Anterior cingulate cortex (tissue), 58 donors: ENCODE data around the gene CFP.
"Not testable (repeated sequence)": the region's sequence is repeated elsewhere in the genome, so short reads cannot be mapped to it uniquely, and the experiment has no call there.

ENCODE experiments used
- DNase-seq, 58 donors: peaks; one replicate each; lab custom pipeline; 2025; lab: John Stamatoyannopoulos, UW

The CFP gene

DNA sequence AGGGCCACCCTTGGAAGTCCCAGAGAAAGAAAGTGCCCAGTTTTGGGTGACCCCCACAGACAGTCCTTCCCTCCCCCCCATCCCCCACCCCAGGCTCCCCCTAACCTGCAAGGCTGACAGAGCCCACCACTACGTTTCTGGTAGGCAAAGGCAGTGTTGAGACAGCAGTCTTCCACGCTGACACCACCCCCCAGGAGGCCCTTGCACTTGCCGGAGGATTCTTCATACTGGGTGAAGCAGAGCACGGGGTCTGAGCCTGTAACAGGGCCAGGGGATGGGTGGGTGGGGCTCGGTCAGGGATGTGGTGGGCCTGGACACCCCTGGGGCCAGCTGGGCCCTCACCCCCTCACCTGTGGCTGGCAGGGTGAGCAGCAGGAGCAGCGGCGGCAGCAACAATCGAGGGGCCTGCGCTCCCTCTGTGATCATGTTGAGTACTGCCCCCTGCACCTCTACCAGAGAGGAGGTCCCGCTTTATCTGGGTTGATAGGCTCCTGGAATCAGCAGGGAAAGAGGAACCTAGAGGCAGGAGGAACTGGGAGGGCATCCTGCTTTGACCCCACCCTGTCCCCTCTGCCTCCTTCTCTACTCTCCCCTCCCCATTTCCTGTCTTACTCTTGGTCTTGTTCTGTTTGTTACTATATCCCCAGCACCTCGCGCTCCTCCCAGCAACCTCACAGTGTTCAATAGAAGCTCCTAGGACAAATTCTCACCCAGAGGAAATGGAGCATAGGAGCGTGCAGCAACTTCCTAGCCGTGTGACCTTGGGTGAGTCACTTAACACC lies at the start of gene CFP:
Gene CFP, minus strand, starts transcription at position 512 of the 782 bp plus-strand sequence. Its CDS starts 86 bp downstream, at position 426.
- DNase-seq = no peak

DNA sequence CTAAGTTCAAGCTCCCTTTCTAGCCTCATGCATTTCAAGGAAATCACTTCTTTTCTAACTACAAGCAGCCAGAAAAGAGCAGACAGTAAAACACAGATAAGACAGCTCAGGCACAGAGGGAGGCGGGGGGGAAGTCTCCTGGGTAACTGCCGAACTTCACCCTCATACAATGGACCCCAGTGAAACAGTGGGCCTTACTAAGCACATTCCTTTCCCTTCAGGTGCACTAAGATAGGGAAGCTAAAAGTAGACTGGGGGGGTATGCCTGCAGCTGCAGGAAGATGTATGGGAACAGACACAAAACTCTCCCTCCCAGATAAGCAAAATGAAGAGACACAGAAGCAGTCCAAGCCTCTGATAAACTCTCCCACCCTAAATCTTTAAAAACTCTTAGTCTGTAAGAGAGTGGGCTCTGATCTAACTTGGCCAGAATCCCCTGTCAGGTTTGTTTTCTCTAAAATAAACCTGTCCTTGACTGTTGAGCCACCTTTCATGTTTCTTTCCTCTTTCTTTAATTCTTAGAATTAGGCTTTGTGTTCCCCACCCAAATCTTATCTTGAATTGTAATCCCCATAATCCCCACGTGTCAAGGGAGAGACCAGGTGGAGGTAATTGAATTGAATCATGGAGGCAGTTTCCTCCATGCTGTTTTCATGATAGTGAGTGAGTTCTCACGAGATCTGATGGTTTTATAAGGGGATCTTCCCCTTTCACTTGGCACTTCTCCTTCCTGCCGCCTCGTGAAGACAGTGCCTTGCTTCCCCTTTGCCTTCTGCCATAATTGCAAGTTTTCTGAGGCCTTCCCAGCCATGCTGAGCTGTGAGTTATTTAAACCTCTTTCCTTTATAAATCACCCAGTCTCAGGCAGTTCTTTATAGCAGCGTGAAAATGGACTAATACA lies 46.5 kb upstream of the CFP start:
- not testable (repeated sequence) for DNase-seq

DNA sequence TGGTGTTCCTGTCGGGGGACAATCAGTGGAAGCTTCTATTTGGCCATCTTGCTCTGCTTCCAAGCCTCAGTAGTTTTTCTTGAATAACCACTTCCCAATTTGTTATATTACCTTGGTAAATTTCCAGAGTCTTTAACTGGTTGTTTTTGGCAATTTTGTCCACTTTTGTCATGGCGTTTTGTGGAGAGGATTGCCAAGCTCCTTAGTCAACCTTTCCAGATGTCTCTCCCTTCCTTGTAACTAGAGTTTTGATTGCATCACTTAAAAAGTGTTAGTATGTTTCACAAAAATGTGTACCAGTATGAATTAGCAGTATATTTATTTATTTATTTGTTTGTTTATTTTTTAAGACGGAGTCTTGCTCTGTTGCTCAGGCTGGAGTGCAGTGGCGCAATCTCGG lies 45.0 kb upstream of the CFP start:
- no peak for DNase-seq

DNA sequence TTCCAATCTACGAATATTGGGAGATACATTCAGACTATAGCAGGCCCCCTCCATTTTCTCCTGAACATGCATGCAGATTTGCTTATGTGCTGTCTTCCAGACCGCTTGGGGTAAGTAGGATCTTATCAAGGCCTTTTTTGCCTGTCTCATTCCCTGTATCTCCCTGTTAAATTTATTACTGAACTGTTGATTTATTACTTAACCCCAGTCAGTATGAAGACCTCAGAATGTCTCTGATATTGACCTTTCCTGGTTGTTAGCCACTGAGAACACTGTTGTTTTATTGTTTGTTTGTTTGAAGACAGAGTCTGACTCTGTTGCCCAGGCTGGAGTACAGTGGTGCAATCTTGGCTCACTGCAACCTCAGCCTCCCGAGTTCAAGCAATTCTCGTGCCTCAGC lies 36.1 kb upstream of the CFP start:
- DNase-seq = not testable (repeated sequence)

DNA sequence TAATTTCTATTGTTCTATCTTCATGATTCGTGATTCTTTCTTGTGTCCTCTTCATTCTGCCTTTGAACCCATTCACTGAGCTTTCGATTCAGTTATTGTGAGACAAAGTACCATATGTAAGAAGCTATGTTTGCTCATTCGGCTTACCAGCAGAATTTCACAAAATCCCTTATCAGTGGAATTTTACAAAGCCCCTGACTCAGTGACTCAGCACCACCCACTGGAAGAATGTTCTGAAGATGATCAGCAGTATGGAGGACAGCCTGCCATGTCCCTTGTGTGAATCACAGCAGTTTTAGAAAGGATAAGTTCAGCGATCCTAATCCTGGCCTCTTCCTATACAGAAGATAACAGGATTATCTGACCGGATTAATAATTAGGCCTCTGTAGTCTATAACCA lies 35.0 kb upstream of the CFP start:
- no peak for DNase-seq

DNA sequence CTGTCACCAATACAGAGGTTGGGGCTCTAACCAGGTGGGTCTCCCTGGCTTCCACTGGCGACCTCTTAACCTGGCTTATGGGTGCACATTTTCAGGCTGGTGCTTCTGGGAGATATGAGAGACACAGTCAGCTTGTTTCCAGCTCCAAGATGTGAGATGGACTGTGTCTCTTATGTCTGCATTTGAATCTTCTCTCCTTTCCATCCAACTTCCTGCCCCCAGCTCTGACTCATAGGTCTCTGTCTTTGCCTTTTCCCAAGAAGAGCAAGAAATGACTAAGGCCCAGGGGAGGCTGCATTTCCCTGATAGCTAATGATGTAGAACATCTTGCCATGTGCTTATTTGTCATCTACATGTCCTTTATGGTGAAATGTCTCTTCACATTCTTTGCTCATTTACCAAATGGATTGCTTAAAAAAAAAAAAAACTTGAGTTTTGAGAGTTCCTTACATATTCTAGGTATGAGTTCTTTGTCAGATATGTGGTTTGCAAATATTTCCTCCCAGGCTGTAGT lies 32.5 kb upstream of the CFP start:
- DNase-seq = no peak

DNA sequence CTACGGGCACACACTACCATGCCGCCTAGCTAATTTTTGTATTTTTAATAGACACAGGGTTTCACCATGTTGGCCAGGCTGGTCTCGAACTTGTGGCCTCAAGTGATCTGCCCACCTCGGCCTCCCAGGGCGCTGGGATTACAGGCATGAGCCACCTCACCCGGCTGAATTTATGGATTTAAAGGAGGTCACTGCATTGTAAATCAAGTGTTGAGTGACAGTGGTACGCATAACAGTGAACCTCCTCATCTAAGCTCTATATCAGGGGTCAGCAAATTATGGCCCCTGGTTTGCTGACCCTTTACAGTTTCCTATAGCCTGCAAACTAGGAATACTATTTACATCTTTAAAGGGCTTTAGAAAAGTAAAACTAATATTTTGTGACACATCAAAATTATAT lies 31.8 kb upstream of the CFP start:
- no peak for DNase-seq

DNA sequence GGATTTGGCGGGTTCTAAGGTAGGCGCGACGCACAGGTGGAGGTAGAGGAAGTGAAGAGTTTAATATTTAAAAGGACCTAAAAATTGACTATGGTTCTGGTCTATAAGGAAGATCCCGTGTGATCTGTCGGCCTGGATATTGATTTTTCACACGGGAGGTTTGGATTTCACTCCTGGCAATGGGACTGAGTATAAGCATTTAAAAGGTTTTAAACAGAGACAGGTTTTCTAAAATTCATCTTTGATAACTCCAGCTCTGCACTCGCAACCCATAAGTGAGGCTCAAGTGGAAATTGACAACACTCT lies 29.6 kb upstream of the CFP start:
- DNase-seq = no peak

DNA sequence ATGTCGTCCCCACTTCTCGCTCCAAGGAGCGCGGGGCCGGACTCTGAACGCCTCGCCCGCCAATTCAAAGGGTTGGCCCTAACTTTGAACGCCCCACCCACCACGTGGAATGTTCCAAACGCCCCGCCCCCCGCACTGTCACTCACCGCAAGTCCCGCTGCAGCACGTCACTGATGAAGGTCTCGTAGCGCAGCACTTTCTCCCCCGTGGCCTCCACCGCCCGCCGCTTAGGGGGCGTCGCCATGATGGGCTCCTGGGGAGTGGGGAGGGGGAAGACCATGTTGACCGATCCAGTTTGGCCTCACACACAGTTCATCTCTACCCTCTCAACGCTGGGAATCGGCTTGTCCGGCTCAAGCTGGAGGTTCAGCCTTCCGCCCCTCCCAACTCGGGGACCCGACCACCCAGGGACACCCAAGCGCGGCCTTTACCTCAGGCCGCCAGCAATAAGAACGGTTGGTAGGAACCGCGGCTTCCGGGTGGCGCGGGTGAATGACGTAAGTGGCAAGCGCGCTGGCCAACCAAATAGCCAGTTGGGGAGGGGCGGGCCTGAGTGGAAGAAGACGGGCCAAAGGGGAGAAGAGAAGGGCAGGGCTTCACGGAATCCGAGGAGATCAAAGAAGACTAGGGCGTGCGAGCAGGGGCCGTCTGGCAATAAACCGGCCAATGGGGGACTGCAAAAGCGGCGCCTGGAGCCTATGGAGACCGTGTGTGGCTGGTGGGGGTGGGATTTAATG lies 29.1 kb upstream of the CFP start, which contains the start of gene UXT:
Gene UXT, minus strand, starts transcription at position 497 of the 737 bp plus-strand sequence. Its CDS starts 253 bp downstream, at position 244.
- DNase-seq = peak; percentile 40 to 91 (median 84)

DNA sequence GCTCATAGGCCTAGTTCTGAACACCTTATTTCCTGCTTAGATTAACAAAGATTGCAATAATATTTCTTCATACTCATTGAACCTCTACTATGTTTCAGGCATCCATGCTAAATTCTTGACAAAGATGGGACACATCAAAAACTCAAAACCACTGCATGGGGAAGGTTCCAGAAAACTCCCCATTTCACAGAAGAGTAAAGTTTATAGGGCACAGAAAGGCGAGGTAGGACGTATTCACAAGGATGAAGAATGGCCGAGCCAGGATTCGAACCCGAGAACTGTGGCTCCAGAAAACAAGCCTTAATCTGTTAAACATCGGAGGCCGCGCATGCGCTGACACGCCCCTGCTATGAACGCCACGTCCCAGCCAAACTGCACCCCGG lies 28.6 kb upstream of the CFP start:
- DNase-seq = no peak

DNA sequence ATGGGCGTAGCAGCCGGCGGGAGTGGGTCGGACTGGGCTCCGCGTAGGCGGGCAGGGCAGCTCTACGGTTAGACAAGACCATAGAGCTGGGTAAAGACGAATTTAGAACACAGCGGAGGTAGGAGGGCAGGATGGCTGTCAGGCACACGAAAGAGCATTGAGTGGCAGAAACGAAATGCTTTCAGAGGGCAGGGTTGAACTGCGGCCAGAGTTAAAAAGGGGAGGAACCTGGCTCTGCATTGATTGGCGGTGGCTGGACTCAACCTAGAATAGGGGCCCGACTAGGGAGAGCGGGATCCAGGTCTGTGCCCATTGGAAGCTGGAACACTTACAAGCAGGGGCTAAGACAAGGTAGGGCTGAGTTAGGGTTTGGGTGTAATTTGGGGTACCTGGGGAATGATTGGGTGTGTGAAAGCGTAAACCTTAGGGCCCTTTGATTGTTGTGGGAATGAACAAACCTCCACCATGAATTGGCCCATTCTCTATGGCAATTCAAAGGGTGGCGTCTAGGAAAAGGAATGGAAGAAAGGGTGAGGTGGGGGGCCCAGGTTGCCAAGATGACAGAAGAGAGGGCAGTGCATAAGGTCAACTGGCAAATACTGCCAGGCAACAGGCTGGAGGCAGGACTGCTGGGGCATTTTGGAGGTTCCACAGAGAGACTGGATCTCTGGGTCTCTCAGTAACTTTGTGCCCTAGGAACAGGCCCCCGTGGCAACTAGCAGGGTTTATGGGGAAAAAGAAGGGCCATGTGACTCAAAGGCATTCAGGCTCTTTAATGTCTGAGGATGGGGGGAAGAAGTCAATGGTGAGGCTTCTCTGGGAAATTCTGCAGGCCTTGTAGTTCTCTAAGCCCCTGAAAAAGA lies 21.5 kb upstream of the CFP start:
- DNase-seq = peak in 1 of 58 donors; percentile 53

DNA sequence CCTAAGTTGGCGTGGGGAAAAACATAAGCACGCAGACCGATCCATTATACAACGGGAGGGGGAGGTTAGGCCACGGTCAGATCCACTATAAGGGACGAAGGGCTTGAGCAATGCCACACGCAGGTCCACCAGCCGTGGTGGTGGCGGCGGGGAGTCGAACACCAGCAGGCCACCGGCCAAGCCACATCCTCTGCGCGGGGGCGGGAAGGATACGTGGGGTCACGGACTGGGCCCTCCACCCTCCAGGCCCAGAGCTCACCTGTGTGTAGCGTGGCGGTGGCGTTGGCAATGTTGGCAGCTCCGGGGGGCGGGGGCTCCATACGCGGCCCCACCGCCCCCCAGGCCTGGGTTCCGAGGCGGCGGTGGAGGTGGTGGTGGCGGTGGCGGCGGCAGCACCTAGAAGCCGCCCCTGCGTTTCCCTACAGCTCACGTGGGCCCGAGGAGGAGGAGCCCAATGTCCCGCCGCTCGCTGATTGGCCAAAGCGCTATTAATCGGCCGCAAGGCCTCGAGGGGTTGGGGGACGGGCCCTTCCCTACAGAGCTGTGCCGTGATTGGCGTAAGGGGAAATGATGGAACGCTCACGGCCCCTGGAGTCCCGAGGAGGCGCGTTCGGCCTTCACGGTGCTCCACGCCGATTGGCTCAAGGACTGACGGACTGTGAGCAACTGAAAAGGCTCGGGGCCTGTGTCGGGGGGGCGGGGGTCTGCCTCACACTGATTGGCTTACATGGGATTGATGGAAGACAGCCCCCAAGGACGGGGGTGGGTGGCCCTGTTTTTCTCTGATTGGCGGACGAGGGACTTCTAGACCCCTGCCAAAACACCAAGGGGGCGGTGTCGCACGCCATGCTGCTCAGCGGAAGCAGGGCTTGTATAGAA lies 20.7 kb upstream of the CFP start, which contains the start of gene ELK1:
Gene ELK1, minus strand, starts transcription at position 400 of the 879 bp plus-strand sequence. CDS start 9,122 bp downstream, outside the sequence.
- DNase-seq = peak; percentile 41 to 98 (median 94)

DNA sequence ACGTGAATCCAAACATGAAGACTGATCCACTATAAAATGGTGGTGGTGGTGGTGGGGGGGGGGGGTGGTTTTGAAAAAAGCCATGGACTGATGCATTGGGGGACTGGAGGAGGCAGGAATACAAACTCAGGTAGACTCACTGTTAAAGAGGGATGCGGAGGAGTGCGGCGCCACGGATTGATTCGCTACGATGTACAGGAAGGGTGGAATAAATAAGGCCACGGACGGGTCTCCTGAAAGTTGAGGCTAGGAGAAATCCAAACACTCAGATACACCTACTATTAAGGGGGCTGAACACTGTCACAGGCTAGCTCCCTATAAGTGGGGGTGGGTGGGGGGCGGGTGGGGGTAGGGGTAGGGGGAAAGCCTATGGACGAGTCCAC lies 20.0 kb upstream of the CFP start:
- DNase-seq = no peak

DNA sequence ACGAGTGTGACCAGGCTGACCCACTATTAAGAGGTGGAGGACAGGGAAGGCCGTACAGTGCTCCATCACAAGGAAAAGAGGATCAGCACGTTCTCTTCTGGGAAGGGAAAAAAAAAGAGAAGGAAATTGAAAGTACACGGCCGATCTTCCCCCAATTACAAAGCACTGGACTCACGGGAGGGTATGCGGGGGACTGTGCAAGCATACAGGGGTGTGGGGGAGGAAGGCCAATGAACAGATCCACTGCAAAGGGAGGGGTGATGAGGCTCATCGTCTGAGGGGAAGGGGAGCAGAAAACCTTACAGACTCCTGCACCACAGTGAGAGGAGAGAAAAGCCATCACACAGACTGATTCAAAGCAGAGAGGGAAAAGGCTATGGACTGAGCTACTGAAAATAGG lies 19.5 kb upstream of the CFP start:
- DNase-seq = no peak

DNA sequence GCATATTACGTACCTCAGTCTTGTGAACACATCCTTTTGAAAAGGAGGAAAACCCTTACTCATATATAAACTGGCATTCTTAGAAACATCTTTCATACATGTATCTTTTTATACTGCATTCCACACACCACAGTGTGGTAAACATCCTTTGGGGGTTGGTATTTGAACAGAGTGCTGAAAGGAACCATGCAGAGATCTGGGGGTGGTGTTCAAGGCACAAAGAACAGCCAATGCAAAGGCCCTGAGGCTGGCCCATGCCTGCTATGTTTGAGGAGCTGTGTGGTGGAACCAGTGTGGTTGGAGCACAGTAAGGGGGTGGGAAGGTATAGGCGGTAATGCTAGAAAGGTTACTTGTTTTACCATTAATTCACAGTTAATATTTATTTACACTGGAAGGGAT lies 18.6 kb upstream of the CFP start:
- no peak for DNase-seq

DNA sequence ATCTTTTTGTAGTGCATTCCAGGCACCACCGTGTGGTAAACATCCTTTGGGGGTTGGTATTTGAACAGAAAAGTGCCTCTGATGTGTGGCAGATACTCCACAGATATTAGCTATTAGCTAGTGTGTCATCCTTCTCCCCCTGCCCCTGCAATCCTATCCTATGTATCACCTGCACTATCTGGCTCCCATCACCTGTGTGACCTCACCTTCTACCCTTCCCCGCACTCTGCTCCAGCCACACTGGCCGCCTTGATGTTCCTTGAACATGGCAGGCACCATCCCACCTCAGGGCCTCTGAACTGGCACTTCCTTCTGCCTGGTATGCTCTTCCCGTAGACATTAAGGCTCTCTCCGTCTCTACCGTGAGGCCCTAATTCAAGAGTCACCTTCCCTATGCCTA lies 16.9 kb upstream of the CFP start:
- DNase-seq = no peak

DNA sequence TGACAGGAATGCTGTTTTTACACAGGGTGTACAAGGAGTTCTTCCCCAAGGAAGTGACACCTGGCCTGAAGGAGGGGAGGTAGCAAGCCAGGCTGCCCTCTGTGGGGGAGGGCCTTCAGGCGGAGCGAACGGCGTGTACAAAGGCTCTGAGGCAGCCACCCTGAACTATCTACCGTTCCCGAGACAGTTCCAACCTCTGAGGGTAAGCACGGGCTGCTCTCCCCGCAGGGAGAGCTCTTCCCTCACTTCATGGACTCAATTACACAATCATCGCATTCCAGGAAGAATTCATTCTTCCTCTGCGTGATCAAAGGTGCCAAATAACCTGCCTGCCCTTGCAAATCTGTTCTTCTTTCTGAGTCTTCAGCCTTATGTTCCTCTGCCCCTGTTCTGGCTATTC lies 15.8 kb upstream of the CFP start:
- no peak for DNase-seq

DNA sequence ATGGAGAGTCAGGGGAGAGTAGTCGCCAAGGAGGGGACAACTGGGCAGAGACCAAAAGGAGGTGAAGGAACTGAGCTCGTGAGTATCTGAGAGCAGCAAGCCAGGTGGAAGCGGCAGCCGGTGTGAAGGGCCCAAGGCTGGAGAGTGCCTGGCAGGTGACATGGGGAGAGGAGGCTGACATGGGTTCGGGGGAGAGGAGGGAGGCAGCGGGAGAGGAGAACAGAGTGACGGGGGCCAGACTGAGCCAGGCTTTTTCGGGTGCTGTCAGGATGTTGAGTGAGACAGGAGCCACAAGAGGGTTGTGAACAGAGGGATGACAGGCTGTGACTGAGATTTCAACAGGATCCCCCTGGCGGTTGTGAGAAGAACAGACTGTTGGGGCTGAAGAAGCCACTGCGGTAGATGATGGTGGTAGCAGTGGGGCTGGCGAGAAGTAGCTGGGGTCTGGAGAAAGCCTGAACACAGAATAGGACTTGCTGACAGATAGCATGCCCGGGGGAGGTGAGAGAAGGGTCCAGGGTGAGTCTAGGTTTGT lies 14.9 kb upstream of the CFP start:
- DNase-seq = peak in 10 of 58 donors; percentile 0 to 37 (median 5)
